22Rv1 (cell line): Measurements from ENCODE around the gene OSBPL3.

Experiments
- H3K27ac ChIP-seq: fragments of 450-650 bp; 2 replicates; pipeline ENCODE4 v1.5.1; 2017
- CTCF ChIP-seq: fragments of 450-650 bp; IDR thresholded peaks from 2 replicates; pipeline ENCODE4 v1.5.1; 2017; ENCODE audit warnings: mild to moderate bottlenecking
- ZFX ChIP-seq: fragments of 450-650 bp; IDR thresholded peaks from 2 replicates; pipeline ENCODE4 v1.6.1; 2017; ENCODE audit warnings: antibody characterized with exemption, borderline replicate concordance

Gene OSBPL3

GRCh38 chr7:24995466-24995865 is 15.5 kb upstream of the OSBPL3 start:
- H3K27ac ChIP-seq = no peak overlapping the region
- TF ChIP-seq ZFX = no peak
- no peak for TF ChIP-seq CTCF

GRCh38 chr7:24992314-24992713 is 12.3 kb upstream of the OSBPL3 start:
- H3K27ac ChIP-seq = no peak overlapping the region
- no peak for TF ChIP-seq ZFX
- TF ChIP-seq CTCF = no peak

- TF ChIP-seq ZFX (no peak), CTCF (no peak)
- H3K27ac ChIP-seq = no peak overlapping the region
These were observed 11.4 kb upstream of the OSBPL3 start for GRCh38 chr7:24991353-24991752.

- TF ChIP-seq ZFX (no peak), CTCF (no peak)
- no peak overlapping the region for H3K27ac ChIP-seq
These were observed 7.4 kb upstream of the OSBPL3 start for GRCh38 chr7:24987331-24987842.

- TF ChIP-seq ZFX = no peak
- peak; percentile 61 for TF ChIP-seq CTCF
- H3K27ac ChIP-seq = no peak overlapping the region
These were observed 2.9 kb upstream of the OSBPL3 start for GRCh38 chr7:24982917-24983316.

- H3K27ac ChIP-seq = peak overlapping the region; percentile 82
- TF ChIP-seq ZFX (no peak), CTCF (0 out of 2 replicates have a peak, but pooled peaks have one; percentile 1)
These were observed 1.4 kb upstream of the OSBPL3 start for GRCh38 chr7:24981171-24981951.

- peak overlapping the region; percentile 82 for H3K27ac ChIP-seq
- TF ChIP-seq CTCF (no peak), ZFX (no peak)
These were observed 674 bp upstream of the OSBPL3 start for GRCh38 chr7:24980534-24981170.
